HepG2 (cell line): ENCODE measurements around the gene IKZF4. TPM values are rescaled to one million over a fixed set of nuclear protein-coding genes. Genes with fewer than 3 reads are reported as not detected.

ENCODE experiments used
- ATAD3A ChIP-seq: sonication (generic); formaldehyde crosslinking; IDR thresholded peaks from 2 replicates; pipeline ENCODE4 v1.4.0; 2020; ENCODE audit warnings: missing genetic modification reagents
- ELF3 ChIP-seq: IDR thresholded peaks from 2 replicates; pipeline ENCODE4 v1.6.1; 2016; ENCODE audit warnings: missing genetic modification reagents, missing compliant biosample characterization
- HMG20B ChIP-seq: conservative IDR thresholded peaks from 2 replicates; pipeline ENCODE4 v1.6.1; 2016; ENCODE audit warnings: missing genetic modification reagents, missing compliant biosample characterization
- KAT2B ChIP-seq: fragments of 150-350 bp; IDR thresholded peaks from 2 replicates; pipeline ENCODE4 v1.6.1; 2014; ENCODE audit warnings: low read depth, low read length, borderline replicate concordance
- KDM1A ChIP-seq: IDR thresholded peaks from 2 replicates; pipeline ENCODE4 v1.6.1; 2016; ENCODE audit warnings: missing compliant biosample characterization
- KDM4B ChIP-seq: sonication (generic); formaldehyde crosslinking; IDR thresholded peaks from 2 replicates; pipeline ENCODE4 v1.4.0; 2020; ENCODE audit warnings: missing genetic modification reagents
- KDM5B ChIP-seq: sonication (generic); formaldehyde crosslinking; IDR thresholded peaks from 2 replicates; pipeline ENCODE4 v1.4.0; 2020; ENCODE audit warnings: missing genetic modification reagents, mild to moderate bottlenecking, borderline replicate concordance
- KLF16 ChIP-seq, 2 experiments: sonication (generic) in 1 of 2; formaldehyde crosslinking in 1 of 2; IDR thresholded peaks; 2 replicates each; pipeline versions ENCODE4 v1.6.1 to v1.8.0; 2016 to 2023; ENCODE audit warnings: missing genetic modification reagents in 2 of 2, missing compliant biosample characterization in 1 of 2
- KMT2A ChIP-seq: sonication (generic); formaldehyde crosslinking; IDR thresholded peaks from 2 replicates; pipeline ENCODE4 v1.4.0; 2020; ENCODE audit warnings: missing genetic modification reagents
- MIXL1 ChIP-seq: IDR thresholded peaks from 2 replicates; pipeline ENCODE4 v1.6.1; 2016
- NCOA1 ChIP-seq: sonication (generic); formaldehyde crosslinking; IDR thresholded peaks from 2 replicates; pipeline ENCODE4 v1.9.0; 2021; ENCODE audit warnings: missing genetic modification reagents
- NFATC3 ChIP-seq: sonication (generic); formaldehyde crosslinking; IDR thresholded peaks from 2 replicates; pipeline ENCODE4 v1.5.1; 2020; ENCODE audit warnings: mild to moderate bottlenecking, missing genetic modification reagents
- NR2F1 ChIP-seq, 2 experiments: fragments of 450-650 bp in 1 of 2; formaldehyde crosslinking in 1 of 2; IDR thresholded peaks; 2 replicates each; pipeline versions ENCODE4 v1.5.0 to v1.6.1; 2016 to 2020; ENCODE audit warnings: mild to moderate bottlenecking in 1 of 2, missing compliant biosample characterization in 1 of 2, missing genetic modification reagents in 1 of 2, moderate library complexity in 1 of 2
- ONECUT2 ChIP-seq: sonication (generic); formaldehyde crosslinking; IDR thresholded peaks from 2 replicates; pipeline ENCODE4 v1.4.0; 2020; ENCODE audit warnings: missing genetic modification reagents
- PHF20 ChIP-seq: sonication (generic); formaldehyde crosslinking; IDR thresholded peaks from 2 replicates; pipeline ENCODE4 v1.5.0; 2020; ENCODE audit warnings: mild to moderate bottlenecking, missing genetic modification reagents
- PITX1 ChIP-seq: sonication (generic); formaldehyde crosslinking; IDR thresholded peaks from 2 replicates; pipeline ENCODE4 v1.5.1; 2020; ENCODE audit warnings: mild to moderate bottlenecking, missing genetic modification reagents
- RBM22 ChIP-seq: fragments of 200-400 bp; formaldehyde crosslinking; optimal IDR thresholded peaks from 2 replicates; pipeline ENCODE3; 2017; ENCODE audit warnings: mild to moderate bottlenecking, low read length, moderate library complexity
- RFXAP ChIP-seq: sonication (generic); formaldehyde crosslinking; IDR thresholded peaks from 2 replicates; pipeline ENCODE4 v1.4.0; 2020; ENCODE audit warnings: missing genetic modification reagents, borderline replicate concordance
- U2AF1 ChIP-seq: fragments of 200-400 bp; formaldehyde crosslinking; optimal IDR thresholded peaks from 2 replicates; pipeline ENCODE3; 2017; ENCODE audit warnings: mild to moderate bottlenecking, low read depth, low read length
- ZBTB21 ChIP-seq: sonication (generic); formaldehyde crosslinking; IDR thresholded peaks from 2 replicates; pipeline ENCODE4 v1.4.0; 2020; ENCODE audit warnings: missing genetic modification reagents
- ZBTB33 ChIP-seq: sonication (generic); formaldehyde crosslinking; IDR thresholded peaks from 2 replicates; pipeline ENCODE4 v1.4.0; 2020; ENCODE audit warnings: missing genetic modification reagents
- ZNF17 ChIP-seq: sonication (generic); formaldehyde crosslinking; IDR thresholded peaks from 2 replicates; pipeline ENCODE4 v1.5.0; 2020; ENCODE audit warnings: mild to moderate bottlenecking, missing genetic modification reagents
- ZNF343 ChIP-seq: sonication (generic); formaldehyde crosslinking; IDR thresholded peaks from 2 replicates; pipeline ENCODE4 v1.4.0; 2020; ENCODE audit warnings: mild to moderate bottlenecking, missing genetic modification reagents
- ZNF672 ChIP-seq: sonication (generic); formaldehyde crosslinking; IDR thresholded peaks from 2 replicates; pipeline ENCODE4 v1.8.1; 2022; ENCODE audit warnings: missing genetic modification reagents
- ZSCAN30 ChIP-seq: sonication (generic); formaldehyde crosslinking; IDR thresholded peaks from 2 replicates; pipeline ENCODE4 v1.5.0; 2020; ENCODE audit warnings: mild to moderate bottlenecking, missing genetic modification reagents
- polyA plus RNA-seq, 8 experiments: library from polyadenylated mRNA; depleted of rRNA in 3 of 8; stranded (reverse) in 7 of 8; unstranded in 1 of 8; fragments of >200 nt; fragmentation: Illumina TruSeq in 4 of 8; extraction: Trizol in 4 of 8; gene quantifications; 2 replicates each; pipeline versions ENCODE4 v1.2.1 to v1.2.3, GENCODE V29; 2011 to 2016; ENCODE audit warnings: low read depth in 4 of 8, missing spikeins in 1 of 8, mixed read lengths in 1 of 8; ENCODE audit not compliant: insufficient read depth in 1 of 8
- total RNA-seq, 5 experiments: library from RNA; depleted of rRNA; stranded (reverse); fragments of >200 nt; fragmentation: Illumina TruSeq; extraction: Trizol; gene quantifications; 2 replicates each; pipeline ENCODE4 v1.2.3, GENCODE V29; 2016; ENCODE audit warnings: low read depth in 1 of 5
- TF ChIP-seq, protein P1 (sequence below): sonication (generic); formaldehyde crosslinking; conservative IDR thresholded peaks from 2 replicates; pipeline ENCODE4 v1.4.0; 2020; ENCODE audit warnings: mild to moderate bottlenecking, missing genetic modification reagents, moderate library complexity
- TF ChIP-seq, protein P2 (sequence below): IDR thresholded peaks from 2 replicates; pipeline ENCODE4 v1.6.1; 2016; ENCODE audit warnings: mild to moderate bottlenecking, missing biosample characterization, missing genetic modification reagents

IKZF4 gene
- total and polyA plus RNA-seq, 2 of the 13 experiments (the other 11 are each of a cell fraction or from before 2014, with no cell fraction given) = 0.58 to 2.2 TPM

GRCh38 chr12:56079723-56080555, 59.1 kb downstream of the IKZF4 start, which contains the start of gene ERBB3 (continued):
- TF ChIP-seq ZNF343 (no peak), ELF3 (no peak; the same call in 1 of the 2 replicates), KMT2A (CRISPR knock-in tag) (no peak), NFATC3 (no peak), PHF20 (CRISPR knock-in tag) (no peak; the same call in 1 of the 2 replicates), ZNF17 (CRISPR knock-in tag) (no peak), ZNF672 (CRISPR knock-in tag) (no peak), U2AF1 (peak; percentile 14), RFXAP (CRISPR knock-in tag) (peak; percentile 76; the same call in 1 of the 2 replicates), HMG20B (CRISPR knock-in tag) (no peak), KAT2B (no peak), ONECUT2 (CRISPR knock-in tag) (peak; percentile 35; the same call in 1 of the 2 replicates), KLF16 (CRISPR knock-in tag; IDR thresholded peaks at IDR 0.05) (peak in 1 of 2 experiments; percentile 68; a peak in 1 of 4 replicates), ZBTB21 (CRISPR knock-in tag) (no peak), RBM22 (no peak), ZSCAN30 (0 out of 2 replicates have a peak, but pooled peaks have one; percentile 48), PITX1 (CRISPR knock-in tag) (no peak), ATAD3A (no peak), KDM5B (CRISPR knock-in tag) (peak; percentile 56; the same call in 1 of the 2 replicates), KDM1A (CRISPR knock-in tag) (no peak), KDM4B (no peak), ZBTB33 (CRISPR knock-in tag) (no peak; the same call in 1 of the 2 replicates), NR2F1 (CRISPR knock-in tag; IDR thresholded peaks at IDR 0.05) (no peak), NCOA1 (CRISPR knock-in tag) (no peak), MIXL1 (CRISPR knock-in tag) (no peak)
- TF ChIP-seq, protein P1, sequence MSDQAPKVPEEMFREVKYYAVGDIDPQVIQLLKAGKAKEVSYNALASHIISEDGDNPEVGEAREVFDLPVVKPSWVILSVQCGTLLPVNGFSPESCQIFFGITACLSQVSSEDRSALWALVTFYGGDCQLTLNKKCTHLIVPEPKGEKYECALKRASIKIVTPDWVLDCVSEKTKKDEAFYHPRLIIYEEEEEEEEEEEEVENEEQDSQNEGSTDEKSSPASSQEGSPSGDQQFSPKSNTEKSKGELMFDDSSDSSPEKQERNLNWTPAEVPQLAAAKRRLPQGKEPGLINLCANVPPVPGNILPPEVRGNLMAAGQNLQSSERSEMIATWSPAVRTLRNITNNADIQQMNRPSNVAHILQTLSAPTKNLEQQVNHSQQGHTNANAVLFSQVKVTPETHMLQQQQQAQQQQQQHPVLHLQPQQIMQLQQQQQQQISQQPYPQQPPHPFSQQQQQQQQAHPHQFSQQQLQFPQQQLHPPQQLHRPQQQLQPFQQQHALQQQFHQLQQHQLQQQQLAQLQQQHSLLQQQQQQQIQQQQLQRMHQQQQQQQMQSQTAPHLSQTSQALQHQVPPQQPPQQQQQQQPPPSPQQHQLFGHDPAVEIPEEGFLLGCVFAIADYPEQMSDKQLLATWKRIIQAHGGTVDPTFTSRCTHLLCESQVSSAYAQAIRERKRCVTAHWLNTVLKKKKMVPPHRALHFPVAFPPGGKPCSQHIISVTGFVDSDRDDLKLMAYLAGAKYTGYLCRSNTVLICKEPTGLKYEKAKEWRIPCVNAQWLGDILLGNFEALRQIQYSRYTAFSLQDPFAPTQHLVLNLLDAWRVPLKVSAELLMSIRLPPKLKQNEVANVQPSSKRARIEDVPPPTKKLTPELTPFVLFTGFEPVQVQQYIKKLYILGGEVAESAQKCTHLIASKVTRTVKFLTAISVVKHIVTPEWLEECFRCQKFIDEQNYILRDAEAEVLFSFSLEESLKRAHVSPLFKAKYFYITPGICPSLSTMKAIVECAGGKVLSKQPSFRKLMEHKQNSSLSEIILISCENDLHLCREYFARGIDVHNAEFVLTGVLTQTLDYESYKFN (CRISPR knock-in tag) = peak; percentile 57
- TF ChIP-seq, protein P2, sequence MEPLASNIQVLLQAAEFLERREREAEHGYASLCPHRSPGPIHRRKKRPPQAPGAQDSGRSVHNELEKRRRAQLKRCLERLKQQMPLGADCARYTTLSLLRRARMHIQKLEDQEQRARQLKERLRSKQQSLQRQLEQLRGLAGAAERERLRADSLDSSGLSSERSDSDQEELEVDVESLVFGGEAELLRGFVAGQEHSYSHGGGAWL (CRISPR knock-in tag) = peak; percentile 85; the same call in 1 of the 2 replicates
